HG03135 (cell line): Measurements from ENCODE around the gene NDST3.
"Not testable (repeated sequence)": the region's sequence is repeated elsewhere in the genome, so short reads cannot be mapped to it uniquely, and the experiment has no call there.

Source experiments
- ATAC-seq: cut with Tn5 transposase; IDR thresholded peaks from one replicate; pipeline ENCODE4 v1.9.1; 2021; ENCODE audit warnings: mild to moderate bottlenecking, moderate library complexity; ENCODE audit not compliant: unreplicated experiment

NDST3 gene

DNA sequence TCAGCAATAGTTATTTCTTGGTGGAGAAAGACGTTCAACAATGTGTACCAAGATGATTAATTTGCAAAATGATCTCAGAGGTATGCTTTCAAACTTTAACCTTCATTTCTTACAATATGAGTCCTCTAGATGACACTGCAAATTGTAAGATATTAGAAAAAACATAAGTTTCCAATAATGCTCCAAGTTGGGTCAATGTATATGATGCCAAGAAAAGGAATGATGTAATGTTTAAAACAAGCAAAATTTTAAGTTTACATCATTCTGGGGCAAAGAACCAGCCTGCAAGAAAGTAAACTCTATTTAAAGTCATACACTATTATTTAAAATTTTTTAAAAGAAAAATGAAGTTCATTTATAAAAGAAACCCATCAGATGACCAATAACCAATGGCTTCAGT, 262.4 kb downstream of the NDST3 start:
- ATAC-seq = no peak

GRCh38 chr4:118299619-118300018, 265.3 kb downstream of the NDST3 start:
- not testable (repeated sequence) for ATAC-seq

DNA sequence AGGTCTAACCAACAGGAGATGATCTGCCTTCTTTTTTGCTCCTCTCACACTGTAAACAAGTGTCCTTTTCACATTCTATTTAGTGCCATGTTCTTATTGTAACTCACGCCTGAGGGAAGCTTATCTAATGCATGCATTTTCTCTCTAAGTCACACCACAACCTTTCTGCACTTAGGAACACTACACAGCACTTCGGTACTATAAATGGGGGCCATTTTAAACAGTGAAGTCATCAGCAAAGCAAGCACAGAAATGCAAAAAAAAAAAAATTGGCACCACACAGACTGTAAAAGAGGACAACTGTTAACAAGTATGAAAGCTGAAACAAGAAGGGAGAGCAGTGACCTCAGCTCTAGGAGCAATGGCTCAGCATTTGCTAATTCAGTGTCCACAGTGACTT, 273.4 kb downstream of the NDST3 start:
- no peak for ATAC-seq
